ENCODE measurements around the gene SHISA4.
"Not testable (repeated sequence)": the region's sequence is repeated elsewhere in the genome, so short reads cannot be mapped to it uniquely, and the experiment has no call there.

SHISA4 gene

DNA sequence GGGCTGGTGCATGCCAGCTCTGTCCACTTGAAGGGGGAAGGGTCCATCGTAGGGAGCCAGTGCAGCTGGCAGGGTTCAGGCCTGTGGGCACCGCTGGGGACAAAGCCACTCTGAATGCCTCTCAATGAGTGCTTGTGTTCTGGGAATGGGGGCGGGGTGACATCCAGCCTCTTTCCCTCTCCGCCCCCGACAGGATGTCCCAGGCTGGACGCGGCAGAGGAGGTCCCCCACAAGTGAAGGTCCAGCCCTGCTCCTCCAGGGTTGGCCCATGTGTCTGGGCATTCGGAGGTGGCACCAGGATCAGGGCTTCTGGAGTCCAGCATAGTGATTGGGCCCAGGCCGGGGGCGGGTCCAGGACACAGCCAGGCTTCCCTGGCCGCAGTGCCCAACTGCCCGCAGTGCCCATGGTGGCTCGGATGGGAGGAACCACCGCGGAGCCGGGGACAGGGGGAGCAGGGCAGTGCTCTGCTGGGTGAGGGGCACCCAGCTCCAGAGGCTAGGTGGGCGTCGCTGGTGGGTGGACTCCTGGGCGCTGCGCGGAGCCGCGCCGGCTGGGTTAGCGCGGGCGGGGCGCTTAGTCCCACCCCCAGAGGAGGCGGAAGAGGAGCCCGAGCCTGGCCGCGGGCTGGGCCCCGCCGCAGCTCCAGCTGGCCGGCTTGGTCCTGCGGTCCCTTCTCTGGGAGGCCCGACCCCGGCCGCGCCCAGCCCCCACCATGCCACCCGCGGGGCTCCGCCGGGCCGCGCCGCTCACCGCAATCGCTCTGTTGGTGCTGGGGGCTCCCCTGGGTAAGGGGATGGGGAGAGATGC, at the start of gene SHISA4:
SHISA4 (plus strand) TSS at position 617 of the 808 bp plus-strand sequence; CDS start at position 714, 97 bp downstream.
- peak; percentile 23 for DNase-seq

GRCh38 chr1:201839089-201839488, 49.6 kb upstream of the SHISA4 start:
- DNase-seq: not testable (repeated sequence)

DNA sequence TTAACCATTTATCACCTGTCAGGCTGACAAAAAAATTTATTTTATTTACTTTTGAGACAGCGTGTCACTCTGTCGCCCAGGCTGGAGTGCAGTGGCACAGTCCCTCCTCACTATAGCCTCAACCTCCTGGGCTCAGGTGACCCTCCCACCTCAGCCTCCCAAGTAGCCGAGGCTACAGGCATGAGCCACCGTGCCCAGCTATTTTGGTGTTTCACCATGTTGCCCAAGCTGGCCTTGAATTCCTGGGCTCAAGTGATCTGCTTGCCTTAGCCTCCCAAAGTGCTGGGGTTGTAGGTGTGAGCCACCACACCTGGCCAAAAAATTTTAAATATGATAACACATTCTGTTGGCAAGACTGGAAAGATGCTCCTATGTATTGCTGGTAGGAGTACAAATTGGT, 48.6 kb upstream of the SHISA4 start:
- DNase-seq: no peak

- no peak for DNase-seq
Measured at GRCh38 chr1:201840490-201840889, 48.2 kb upstream of the SHISA4 start.

GRCh38 chr1:201841265-201841912, 47.3 kb upstream of the SHISA4 start:
- no peak for DNase-seq

DNA sequence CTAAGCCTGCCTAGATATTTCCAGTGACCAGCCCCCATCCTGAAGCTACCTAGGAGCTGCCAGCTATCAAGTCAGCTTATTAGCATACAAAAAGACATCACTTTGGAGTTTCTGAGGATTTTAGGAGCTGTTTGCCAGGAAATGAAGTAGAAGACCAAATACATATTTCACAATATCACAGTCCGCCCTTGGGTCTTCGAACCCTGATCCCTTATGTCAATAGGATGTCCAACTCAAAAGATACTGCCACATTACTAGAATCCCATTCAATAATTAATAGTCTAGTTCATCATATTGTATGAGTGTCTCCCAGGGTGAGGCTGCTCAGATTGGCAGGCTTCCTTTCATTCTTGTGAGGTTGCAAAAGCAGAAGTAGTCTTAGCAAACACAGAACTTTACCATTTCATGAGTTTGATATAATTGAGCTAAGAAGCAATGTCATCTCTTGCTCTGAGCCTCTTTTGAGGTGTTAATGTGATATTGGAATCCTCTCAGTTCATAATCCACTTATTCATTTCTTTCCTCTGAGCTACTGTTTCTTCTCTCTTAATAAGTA, 46.1 kb upstream of the SHISA4 start:
- no peak for DNase-seq

DNA sequence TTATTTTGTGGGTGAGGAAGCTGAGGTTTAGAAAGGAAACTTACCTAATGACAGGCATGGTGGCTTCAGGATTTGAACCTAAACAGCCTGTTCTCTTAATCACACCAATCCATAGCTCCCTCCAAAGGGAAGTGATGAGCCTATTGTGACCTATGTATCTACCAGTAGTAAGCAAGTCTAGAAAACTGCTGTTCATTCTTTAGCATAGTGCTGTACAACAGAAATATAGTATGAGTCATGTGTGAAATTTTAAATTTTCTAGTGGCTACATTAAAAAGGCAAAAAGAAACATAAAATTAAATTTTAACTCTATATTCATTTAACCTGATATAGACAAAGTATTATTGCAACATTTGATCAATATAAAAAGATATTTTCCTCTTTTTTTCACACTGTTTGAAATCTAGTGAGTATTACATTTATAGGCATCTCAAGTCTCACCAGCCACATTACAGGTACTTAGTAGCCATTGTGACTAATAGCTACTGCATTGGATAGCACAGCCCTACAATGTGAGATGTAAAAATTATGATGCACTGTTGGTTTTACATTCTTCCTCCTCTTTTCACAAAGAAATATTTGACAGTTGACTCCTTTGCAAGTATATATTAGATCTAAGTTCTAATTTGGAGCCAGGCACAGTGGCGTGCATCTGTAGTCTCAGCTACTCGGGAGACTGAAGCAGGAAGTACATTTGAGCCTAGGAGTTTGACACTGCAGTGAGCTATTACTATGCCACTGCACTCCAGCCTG, 43.2 kb upstream of the SHISA4 start:
- no peak for DNase-seq

DNA sequence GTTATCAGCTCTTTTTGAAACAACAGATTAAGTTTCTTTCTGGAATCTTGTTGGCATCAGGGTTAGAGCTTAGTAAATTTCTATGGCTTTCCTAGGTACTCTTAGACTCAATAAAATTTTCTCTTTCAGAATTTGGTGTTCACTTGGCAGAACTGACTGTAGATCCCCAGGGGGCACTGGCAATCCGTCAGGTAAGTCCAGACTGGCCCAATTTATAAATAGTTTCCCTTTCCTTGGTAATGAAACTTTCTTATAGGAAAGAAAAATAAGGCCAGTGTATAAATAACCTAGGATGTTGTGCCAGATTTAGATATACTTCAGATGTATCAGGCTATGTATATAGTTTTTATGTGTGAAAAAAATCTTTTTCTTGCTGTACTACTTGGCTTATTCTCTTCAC, 41.5 kb upstream of the SHISA4 start:
- DNase-seq: no peak

GRCh38 chr1:201848230-201848629, 40.5 kb upstream of the SHISA4 start:
- no peak for DNase-seq

DNA sequence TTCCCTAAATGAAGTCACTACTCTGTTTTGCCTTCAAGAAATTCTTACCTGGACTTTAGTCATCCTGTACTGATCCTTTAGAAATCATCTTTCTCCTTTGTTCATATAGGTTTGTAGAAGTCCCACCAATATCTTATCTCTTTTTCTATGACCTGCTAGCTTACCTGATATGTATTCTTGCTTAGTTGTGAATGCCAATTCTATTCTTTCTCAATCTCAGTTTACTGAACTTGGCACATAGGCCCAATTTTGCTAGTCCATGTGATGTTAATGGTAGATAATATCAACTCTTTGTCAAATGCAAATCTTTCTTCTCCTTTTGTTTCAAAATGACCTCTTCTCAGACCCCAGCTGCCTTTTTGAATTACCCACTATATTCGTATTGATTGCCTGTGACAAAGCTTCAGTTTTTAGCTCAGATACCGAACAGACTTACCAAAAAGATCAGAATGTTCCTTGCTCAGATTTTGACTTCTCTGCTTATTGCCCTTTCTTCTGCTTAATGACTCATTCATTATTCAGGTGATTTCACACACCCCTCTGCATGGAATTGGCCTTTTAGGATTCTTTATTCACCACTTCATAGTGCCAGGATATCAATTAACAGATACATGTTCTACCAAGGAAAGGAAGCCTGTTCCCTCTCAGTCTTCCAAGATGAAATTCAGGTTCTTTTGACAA, 39.2 kb upstream of the SHISA4 start:
- DNase-seq: no peak

DNA sequence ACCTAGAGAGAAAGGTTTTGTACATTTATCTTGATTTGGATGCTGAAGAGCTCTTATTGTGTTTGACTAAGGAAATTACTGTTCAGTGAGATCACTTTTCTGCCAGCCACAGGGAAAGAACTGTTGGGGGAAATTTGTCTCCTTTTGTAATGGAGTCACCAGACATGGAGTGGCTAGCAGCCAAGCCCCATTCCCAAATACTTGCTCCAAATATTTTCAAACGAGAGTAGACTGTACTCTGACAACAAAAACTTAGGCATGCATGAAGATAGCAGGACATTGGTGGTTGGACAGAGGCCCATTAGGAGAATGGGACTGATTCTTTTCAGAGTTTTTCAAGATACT, 38.7 kb upstream of the SHISA4 start:
- no peak for DNase-seq

DNA sequence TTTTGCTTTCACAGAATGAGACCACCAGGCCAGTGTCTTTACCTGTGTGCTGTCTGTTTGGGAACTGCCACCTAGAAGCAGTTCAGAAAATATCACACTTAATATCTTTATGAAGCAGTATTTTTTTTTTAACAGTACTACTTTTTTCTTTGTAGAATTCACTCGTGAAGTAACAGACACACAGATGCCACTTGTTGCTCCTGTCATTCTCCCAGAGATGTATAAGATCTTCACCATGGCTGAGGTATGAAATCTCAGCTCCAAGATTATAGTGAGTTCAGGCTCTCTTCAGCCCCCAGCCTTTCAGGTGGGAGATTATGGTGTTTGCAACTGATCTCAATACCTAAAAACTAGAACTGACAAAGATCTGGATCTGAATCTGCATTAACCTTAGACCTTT, 36.7 kb upstream of the SHISA4 start:
- DNase-seq: no peak

DNA sequence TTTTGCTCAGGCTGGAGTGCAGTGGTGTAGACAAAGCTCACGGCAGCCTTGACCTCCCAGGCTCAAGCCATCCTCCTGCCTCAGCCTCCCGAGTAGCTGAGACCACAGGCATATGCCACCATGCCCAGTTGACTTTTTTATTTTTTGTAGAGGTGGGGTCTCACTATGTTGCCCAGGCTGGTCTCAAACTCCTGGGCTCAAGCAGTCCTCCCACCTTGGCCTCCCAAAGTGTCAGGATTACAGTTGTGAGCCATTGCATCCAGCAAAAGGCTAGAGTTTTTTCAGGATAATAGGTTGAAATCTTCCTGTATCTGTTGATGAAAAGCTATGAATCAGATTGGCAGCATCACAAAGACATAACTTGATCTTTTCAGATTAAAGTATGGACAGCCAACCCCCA, 32.0 kb upstream of the SHISA4 start:
- DNase-seq: not testable (repeated sequence)

- no peak for DNase-seq
Measured at GRCh38 chr1:201859424-201859823, 29.3 kb upstream of the SHISA4 start.

DNA sequence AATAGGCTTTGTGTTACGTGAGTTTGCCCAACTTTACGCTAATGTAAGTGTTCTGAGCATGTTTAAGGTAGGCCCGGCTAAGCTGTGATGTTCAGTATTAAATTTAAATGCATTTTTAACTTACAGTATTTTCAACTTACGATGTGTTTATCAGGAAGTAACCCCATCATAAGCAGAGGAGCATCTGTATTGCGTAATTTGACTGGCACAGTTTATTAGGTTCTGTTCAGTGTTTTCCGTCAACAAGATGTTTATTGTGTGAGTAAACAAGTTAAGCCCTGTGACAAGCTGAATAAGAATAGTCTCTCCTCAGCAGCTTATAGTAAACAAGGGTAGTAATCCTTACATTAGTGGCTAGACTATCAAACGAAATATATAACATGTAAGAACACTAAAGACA, 27.2 kb upstream of the SHISA4 start:
- no peak for DNase-seq

DNA sequence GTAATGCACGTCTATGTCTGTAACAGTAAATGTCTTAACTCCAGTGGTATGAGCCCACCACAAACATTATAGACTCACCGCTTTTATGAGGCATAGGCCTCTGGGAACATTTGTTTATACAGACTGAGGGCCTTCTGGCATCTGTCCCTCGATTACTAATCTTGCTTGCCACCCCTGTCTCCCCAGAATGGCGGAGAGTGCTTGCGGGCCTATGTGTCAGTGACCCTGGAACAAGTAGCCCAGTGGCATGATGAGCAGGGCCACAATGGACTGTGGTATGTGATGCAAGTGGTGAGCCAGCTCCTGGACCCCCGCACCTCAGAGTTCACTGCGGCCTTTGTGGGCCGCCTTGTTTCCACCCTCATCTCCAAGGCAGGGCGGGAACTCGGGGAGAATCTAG, 18.3 kb upstream of the SHISA4 start:
- DNase-seq: no peak

DNA sequence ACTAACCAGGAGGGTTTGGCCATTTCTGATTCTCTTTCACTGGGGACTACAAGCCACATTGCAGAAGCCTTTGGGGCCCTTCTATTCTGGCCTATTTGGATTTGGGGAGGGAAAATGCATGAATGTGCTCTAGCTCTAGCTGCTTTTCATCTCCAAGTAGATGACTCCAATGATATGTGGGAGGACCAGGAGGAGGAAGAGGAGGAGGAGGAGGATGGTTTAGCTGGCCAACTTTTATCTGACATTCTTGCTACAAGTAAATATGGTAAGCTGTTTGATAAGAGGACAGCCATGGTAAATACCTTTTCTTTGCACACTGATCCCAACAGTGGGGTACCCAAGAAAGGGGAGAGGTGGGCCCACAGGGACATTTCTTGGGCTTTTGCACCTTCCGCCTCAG, 14.0 kb upstream of the SHISA4 start:
- no peak for DNase-seq

GRCh38 chr1:201876148-201876818, 12.4 kb upstream of the SHISA4 start:
- no peak for DNase-seq

DNA sequence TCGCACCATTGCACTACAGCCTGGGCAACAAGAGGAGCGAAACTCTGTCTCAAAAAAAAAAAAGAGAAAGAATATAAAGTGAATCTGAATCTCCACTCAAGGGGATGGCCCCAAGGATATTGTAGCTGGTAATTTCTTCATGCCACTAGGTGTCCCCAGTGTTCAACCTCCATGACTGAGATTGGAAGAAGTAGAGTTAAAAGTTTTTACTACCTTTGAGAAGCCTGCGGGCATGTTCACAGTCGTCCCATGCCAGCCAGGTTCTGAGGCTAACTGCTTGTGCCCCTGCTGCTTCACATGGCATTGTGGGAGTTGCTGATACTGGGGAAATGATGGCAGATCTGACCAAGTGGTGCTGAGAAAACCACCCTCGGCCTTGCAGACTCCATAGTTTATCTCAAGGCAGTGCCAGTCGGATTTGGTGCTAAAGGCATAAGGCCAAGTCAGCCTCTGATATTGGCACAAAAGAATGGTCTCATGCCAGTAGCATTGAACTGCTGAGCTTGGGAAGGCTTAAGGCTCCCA, 10.8 kb upstream of the SHISA4 start:
- DNase-seq: no peak

DNA sequence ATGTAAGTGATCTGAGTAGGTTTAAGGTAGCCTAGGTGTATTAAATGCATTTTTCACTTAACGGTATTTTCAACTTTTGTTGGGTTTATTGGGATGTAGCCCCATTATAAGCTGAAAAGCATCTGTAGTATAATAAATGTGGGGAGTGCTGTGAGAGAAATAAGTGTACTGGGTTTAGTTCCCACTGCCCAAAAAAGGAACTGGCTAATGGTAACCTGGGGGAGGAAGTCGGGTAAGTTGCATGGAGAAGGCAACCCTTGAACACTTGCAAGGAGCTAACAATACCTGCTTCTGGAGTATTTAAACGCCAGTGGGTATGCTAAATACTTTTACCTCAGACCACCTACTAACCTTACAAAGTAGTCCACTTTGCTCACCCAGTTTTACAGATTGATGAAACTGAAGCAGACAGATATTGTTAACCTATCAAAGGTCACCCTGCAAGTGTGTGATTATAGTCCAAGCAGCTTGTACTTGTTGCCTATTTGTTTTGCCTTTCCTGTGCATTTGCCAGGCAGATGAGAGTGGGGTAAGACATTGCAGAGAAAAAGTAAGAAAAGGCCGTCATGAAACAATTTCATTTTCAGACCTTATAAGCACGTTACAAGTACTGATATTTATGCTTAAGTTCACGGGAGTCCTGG, 7.6 kb upstream of the SHISA4 start:
- DNase-seq: no peak

DNA sequence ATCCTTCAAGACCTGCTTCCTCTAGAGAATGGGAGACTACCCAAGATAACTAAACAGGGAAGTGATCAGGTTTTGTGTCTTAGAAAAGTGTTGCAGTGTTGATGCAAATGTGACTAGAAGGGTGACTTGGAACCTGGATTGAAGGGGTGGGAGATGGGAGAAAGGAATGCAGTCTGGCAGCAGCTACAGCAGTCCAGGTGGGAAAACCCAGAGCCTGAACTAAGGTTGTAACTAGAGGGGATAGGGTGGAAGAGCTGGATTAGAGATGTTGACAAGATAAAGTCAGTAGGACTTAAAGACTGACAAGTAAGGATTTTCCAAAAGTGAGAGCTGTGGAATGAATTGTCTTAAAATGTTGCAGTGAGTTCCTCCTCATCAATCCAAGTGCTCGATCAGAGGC, 7.1 kb upstream of the SHISA4 start:
- DNase-seq: no peak

Measured in CD4-positive, alpha-beta T cell treated with Interleukin-6 for 4 hours (primary cell).